ENCODE data around the gene ZNF70.

DNA sequence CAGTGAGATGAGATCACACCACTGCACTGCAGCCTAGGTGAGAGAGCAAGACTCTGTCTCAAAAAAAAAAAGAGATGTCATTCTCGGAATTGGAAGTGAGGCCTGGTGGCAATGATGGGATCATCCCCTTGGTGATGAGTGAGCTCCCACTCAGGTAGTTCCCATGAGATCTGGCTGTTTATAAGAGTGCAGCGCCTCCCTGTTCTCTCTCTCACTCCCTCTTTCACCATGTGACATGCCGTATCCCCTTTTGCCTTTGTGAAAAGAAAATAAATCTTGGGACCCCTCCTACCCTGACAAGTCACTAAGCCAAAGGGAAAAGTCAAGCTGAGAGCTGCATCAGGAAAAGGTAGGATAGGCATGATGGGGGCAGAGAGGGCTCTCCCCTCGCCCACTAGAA, 28.8 kb downstream of the ZNF70 start:
- TF ChIP-seq, protein P1, sequence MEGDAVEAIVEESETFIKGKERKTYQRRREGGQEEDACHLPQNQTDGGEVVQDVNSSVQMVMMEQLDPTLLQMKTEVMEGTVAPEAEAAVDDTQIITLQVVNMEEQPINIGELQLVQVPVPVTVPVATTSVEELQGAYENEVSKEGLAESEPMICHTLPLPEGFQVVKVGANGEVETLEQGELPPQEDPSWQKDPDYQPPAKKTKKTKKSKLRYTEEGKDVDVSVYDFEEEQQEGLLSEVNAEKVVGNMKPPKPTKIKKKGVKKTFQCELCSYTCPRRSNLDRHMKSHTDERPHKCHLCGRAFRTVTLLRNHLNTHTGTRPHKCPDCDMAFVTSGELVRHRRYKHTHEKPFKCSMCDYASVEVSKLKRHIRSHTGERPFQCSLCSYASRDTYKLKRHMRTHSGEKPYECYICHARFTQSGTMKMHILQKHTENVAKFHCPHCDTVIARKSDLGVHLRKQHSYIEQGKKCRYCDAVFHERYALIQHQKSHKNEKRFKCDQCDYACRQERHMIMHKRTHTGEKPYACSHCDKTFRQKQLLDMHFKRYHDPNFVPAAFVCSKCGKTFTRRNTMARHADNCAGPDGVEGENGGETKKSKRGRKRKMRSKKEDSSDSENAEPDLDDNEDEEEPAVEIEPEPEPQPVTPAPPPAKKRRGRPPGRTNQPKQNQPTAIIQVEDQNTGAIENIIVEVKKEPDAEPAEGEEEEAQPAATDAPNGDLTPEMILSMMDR (IDR thresholded peaks at IDR 0.05): no peak
- TF ChIP-seq EZH2 (IDR thresholded peaks at IDR 0.05; ENCODE audit: borderline replicate concordance, insufficient read depth, low read depth, low read length, poor library complexity, severe bottlenecking): no peak

Data from B cell (primary cell).